AG20443 (cell line): ENCODE measurements around the gene ROR2.

Source experiments
- DNase-seq: peaks from one replicate; pipeline ENCODE4 v3.0.0; 2012; ENCODE audit warnings: low spot score, mixed read lengths

The ROR2 gene

DNA sequence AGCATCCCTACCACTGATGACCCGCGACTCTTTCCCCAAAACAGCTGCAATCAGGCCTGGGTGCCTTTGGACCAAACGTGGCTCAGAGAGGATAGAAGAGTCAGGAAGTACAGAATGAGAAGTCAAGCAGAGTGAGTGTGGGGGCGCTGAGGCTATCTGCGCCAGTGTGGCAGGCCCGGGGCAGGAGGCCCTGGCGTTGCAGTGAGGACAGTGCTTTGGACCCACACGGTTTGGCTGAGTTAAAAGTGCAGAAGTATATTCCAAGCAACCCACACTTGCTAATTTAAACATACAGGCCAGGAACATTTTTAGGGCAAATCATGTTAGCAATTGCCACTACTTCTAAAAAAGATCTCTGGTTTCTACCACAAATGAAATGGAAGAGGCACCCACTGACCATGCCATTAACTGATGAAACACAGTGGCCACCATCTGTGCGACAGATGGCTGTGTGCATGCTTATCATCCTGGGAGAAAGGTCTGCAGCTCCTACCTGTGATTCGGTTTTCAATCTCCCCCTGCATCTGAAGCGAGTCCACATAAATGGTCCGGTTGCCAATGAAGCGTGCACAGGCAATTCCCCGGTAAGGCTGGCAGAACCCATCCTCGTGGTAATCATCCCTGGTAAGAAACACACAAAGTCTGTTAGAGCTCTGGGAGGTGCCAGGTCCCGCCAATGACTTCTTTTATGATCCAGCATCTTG lies 213.0 kb downstream of the ROR2 start:
- DNase-seq, result no peak

DNA sequence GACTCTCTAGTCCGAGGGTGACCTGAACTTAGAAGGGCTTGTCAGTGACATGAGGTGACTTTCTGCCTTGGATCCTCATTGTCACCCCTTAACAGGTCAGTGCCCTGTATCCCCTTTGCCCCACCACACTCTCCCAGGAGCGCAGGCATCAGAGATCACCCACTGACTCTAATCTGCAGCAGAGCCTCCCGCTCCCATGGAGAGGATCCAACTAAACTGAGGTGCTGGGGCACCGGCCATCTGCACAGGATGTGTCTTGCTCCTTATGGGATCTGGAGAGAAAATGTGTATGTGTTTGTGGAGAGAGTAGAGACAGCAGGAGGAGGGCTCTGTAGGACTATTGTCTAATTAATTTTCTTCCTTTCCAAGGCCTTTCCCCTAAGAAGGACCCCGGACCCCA lies 213.7 kb downstream of the ROR2 start:
- DNase-seq, result no peak

DNA sequence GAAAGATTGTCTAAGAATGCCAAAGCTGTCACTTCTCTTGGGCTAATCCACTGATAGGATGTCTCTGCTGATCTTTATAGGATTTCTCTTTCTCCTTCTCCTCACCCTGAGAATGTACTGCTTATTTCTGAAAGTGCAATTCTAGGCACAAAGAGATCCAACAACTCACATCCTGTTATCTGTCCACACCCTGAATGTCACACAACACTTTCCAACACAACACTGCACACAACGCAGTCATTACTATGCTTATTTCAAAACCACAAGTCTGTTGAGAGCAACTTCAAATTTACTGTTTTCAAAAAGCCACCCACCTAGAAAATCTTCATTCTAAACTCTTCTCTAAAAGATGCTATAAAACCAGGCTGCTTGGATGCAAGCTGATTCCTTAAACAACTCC lies 215.0 kb downstream of the ROR2 start:
- no peak for DNase-seq

DNA sequence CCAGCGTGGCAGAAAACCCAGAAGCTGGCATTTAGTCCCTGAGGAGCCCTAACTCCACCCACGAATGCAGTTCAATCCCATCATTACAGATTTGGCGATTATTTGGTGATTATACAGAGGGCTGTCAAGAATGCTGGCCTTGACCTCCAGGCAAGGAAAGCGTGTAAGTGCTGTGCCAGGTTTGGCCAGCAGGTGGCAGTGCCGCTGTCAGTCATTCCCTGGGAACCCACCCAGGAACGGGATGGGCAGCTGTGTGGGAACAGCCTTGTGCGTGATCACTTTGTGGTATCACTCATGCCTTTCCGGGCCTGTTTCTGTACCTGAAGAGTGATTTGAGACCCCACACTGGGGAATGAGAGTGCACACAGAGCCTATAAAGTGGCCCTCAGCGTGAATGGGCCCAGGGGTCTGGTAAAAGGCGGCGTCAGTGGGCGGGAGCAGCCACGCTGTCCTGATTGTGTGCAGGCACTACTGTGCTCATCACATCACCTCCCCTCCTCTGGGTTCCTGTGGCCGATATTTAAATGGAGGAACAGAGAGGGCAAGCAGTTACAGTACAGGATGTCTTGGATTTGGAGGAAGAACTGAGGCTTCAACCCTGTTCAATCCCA lies 215.6 kb downstream of the ROR2 start:
- peak; percentile 88 for DNase-seq

DNA sequence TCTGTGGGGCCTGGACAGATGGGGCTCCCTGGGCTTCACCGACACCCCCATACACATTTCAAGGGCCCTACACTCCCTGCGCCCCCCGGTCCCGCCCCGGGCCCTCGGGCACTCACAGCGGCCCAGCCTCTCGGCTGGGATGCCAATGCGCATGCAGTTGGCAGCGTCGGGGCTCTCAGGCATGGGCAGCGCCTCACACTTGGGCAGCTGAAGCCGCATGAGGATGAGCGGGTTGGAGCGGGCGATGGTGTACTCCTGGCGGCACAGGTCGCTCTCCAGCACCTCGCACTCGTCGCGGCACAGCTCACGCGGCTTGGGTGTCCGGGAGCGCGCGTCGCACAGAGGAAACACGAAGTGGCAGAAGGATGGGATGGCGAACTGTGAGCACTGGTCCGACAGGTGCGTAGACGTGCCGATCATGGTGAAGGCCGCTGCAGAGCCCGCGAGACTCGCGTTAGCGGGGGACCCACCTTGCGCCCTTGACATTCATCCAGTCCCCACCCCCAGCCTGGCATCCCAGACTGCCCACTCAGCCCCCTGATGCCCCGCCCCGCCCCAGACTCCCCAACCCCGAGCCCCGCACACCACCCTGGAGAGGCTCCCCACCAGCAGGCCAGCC lies 216.9 kb downstream of the ROR2 start:
- no peak for DNase-seq

DNA sequence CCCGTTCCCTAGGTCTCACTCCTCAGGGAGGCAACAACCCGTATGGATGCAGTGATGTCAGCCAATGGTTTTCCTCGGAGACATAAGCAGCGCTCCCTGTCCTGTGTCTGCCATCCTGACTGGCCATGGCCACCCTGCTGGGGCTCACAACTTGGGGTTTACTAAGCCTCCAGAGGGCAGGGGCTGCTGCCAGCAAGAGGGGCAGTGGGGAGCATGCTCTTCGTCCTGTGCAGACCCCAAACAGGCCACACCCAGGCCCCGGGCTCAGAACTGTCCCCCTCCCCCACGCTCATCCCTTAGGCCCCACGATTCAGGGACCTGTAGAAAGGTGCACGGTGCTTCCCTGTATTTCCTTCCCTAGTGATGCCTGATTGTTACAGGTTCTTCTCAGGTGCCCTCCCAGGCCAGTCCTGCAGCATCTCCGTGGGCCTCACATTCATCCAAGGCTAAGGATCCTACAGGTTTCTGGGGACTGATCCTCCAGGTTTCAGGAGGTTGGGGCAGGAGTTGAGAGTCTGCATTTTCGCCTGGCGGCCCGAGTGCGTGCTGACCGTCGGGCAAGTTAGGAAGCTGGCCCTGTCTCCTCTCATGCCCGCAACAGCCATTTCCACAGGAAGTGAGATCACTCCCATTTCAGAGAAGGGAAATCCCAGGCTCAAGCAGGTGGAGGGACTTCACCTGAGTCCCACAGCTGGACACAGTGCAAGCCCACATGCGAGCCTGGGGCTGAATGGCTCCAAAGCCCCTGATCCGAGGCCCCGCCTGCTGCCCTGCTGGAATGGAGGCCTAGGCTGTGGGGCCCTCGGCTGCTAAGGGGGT lies 217.6 kb downstream of the ROR2 start:
- DNase-seq, result no peak

DNA sequence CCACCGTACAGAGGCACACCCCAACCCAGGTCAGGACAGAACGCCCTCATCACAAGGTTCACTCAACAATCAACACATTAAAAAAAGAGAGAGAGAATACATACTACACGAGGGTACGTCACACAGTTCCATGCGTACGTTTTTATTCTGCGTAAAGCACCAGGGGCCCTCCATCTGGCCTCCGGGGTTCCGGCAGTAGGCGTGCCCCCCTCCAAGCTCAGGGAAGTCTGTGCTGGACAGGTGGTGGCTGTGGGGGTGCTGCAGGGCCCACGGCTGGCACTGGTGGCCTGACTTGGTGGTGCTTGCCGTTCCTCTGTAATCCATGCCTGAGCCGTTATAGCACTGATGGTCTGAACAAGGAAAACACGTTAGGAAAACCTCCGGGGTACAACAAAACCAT lies 219.2 kb downstream of the ROR2 start:
- no peak for DNase-seq

DNA sequence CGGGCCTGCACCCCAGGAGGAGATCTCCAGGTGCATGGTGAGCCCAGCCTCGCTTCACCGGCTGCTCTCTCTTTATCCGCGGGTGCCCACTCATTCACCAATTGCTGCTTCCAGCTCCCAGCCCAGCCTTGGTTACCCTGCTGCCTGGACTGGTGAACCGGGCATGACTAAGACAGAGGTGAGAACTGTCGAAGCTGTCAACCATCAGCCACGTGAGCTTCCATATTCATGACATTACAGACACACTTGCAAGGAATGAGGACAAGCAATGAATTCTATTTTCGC lies 220.5 kb downstream of the ROR2 start:
- DNase-seq, result no peak

DNA sequence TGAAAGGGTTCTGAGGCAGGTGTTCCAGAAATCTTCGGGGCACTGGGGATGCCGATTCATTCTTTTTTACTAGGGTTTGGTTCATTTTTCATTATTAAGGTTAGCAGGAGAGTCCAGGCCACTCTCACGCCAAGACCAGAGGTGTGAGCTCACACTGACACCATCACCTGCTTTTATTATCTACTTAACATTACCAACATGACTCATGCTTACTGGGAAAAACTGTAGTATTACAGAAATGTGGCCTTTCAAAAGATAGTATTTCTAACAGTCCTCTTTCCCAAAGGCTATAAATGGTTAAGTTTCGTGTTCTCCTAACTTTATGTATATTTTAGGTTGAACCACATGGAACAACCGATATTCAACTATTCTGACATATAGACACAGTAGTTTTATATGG lies 222.1 kb downstream of the ROR2 start:
- no peak for DNase-seq

DNA sequence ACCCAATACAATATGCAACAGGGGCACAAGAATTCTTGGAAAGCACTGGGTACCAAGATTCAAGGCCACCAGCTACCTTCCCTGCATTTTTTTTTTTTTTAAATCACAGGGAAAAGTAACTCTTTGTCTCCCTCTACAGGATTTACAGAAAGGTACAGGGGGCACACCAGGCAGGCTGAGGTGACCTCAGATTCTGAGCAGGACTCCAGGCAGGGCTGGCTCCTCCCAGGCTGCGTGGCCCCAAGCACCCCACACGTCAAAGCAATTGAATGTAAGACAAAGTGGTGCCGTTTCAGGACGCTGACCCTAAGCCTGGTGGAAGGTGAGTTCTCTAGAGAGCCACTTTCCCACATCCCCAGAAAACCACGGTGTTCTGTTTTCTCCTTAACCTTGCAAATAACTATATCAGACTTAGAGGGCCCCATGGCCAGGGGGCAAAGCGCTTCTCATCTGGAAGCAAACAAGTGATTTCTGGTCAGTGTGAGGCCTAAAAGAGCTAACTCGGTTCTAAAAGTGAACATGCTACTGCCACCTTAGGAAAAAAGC lies 222.6 kb downstream of the ROR2 start:
- peak; percentile 85 for DNase-seq

DNA sequence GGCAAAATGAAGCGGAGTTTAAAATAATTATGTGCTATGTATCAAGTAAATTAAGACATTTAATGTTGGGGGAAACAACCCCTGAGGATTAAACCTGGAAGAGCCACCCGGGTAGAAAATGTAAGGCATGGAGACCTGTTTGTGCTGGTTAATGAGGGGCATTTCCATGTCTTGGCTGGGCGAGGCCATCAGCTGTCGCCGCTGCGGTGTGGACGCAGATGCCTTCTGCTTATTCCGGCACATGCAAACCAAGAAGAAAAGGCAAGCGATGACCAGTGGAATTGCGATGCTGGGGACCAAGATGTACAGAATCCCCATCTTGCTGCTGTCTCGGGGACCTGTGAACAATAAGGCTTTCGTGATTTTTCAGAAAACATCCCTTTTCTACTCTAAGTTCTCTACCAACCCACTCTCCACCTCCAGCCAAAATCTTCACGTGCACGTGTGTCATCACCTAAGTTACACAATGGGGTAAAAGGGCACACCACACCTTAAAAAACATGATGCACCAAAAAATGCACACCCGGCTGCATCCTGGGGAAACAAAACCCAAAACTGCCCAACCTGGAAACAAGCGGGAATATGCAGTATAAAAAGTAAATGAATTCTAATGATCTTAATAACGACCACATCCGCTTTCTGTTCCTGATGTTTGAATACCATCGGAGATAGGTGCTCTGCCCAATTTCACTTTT lies 223.5 kb downstream of the ROR2 start:
- no peak for DNase-seq

DNA sequence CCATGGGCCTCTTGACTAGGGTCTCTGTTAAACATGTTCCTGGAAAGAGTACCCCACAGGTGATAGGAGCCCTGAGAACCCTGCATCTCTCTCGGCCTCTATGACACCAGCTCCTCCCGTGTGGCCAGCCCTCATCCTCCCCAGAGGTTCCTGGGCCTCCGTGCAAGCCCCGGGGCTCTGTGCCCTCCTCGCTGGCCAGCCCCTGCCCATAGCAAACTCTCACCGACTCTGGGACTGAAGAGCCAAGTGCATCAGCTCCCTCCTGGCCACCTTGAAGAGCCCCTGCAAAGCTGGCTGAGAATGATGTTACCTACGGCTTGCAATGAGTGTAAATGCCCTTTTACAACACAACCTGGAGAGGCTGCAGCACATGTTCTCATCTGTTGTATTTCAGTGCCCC lies 224.4 kb downstream of the ROR2 start:
- DNase-seq, result no peak

DNA sequence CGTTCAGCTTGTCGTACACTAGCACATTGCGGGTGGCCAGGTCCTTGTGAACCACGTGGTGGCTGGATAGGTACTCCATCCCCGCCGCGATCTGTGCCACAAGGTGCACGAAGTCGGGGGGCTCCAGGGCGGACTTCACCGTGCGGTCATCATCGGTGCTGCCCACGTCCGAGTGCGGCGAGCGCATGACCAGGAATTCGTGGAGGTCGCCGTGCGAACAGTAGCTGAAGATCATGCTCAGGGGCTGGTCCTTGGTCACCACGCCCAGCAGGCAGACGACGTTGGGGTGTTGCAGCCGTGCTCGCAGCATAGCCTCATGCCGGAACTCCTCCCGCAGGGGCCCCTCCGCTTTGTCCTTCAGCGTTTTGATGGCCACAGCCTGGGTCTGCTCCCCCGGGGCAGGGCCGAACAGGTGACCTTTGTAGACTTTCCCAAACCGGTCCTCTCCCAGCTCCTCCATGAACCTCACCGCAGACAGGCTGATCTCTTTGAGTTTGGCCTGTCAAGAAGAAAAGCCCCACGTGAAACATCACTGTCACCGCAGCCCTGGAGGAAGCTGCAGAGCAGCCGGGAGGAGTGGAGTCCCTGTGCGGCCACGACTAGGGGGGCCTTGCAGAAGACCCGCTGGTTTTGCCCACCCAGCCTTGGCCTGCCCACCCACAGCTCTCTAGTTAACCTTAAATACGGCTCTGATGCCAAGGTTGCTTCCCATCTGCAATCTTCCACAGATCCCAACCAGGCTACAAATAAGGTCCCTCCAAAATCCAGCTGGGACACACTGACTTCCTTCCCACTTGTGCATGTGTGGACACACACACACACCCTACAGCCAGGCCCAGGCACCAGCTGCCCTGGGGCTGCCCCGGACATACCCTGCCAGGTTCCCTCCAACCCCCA lies 225.2 kb downstream of the ROR2 start:
- no peak for DNase-seq

DNA sequence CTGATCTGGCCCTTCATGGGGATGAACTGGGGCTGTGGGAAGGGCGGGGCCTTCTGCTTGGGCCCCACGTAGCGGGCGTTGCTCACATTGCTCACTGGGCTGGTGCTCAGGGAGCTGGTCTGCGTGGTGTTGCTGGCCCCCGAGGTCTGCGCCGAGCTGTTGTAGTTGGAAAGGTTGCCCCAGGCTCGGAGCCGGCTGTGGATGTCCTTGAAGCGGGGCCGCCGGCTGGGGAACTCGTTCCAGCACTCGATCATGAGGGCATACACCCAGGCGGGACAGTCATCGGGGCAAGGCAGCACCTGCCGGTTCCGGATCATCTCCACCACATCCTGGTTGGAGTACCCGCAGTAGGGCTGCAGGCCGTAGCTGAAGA lies 226.0 kb downstream of the ROR2 start:
- DNase-seq, result no peak

DNA sequence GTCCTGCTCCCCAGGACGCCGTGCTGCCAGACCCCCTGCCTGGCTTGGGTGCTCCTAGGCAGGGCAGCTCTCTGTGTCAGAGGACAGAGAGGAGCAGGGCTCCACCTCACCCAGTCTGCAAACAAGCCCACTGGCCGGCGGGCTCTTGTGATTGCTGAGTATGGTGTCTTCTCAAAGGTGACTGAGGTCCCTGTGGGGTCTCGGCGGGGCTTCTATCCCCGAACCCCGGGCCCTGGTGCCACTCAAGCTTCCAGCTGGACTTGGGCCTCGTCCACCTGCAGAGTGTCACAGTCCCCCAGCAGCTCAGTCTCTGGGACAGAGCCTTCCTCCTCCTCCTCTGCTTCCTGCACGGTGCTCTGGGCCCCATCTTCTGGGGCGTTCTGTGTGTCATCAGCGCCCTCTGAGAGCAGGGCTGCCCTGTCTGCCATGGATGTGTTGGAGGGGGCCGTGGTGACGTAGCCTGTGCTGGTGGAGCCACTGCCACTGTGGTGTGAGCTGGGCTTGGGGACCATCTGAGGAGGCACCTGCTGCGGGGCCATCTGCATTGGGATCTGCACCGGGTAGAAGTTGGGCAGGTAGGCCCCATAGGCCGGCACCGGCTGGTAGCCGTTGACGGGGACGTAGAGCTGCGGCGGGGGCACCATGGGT lies 226.5 kb downstream of the ROR2 start:
- no peak for DNase-seq

DNA sequence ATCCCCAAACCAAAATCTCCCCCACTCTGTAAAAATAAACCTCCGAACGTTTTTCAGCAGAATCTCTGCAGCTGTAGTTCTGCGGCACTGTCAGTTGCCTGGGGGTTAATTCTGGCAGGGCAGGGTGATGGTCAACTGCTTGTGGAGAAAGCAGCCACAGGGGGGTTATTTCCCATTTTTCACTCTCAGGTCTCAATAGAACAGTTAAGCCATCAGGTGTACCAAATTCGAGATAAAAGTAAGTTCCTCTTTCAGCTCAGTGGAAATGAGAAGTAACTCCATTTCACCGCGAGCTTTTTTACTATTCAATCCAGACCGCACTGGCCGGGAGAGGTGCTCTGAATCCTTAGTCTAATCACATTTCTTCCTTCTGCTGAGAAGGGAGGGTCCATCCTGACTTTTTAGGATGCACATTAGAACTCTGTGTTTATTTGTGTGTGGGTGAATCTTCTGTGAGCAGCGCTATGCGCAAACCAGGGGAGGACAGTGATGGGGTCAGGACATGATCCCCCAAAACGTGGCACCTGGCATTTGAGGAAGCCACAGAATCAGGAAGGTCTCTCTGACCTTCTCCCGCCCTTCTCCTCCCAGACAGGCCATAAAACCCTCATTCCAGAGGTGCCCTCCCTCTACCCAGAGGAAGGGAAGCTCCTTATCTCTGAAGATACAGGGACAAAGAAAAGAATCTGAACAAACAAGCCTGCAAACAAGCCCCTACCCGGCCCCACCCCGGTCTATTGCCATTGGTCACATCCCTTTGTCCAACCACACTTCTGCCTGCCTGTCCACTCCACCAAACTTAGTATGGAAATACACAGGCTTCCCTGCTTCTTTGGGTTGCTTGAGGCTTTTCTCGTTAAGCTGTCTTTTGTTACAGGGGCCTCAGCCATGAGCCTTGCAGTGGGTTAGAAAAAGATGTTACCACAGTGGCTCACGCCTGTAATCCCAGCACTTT lies 229.0 kb downstream of the ROR2 start:
- DNase-seq, result no peak

DNA sequence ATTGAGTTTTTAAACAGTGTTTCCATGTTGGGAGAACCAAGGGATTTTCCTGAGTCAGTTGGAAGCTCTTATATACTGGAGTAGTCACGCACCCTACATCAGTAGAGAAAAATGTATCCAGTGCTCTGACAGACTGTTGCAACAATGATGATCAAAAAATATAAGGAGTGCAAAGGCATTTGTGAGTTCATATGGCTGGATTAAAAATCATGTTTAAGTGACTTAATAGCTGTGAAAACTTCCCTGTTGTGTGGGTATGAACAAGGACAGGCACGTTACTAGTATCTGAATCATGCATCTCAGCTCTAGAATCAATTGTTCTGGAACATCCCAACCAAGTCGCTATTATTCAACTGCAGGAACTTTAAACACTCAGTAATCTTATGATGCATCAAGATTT lies 229.7 kb downstream of the ROR2 start:
- DNase-seq, result no peak

DNA sequence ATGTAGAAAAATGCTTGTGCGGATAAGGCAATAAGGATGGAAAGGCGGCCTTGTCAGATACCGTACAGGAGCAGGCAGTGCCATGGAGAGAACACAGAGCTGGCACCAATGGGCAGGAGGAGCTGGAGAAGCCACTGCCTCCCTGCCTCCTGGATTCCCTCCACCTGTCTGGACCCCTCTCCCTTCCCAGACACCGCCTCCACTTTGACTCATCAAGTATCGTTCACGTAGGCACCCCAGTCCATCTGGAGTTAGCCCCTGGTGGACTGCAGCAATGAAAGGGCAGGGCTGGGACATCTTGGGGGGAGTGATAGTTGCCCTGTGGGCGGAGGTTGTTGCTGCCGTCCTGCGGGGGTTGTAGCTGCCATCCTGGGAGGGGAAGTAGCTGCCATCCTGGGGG lies 232.0 kb downstream of the ROR2 start:
- DNase-seq, result no peak

DNA sequence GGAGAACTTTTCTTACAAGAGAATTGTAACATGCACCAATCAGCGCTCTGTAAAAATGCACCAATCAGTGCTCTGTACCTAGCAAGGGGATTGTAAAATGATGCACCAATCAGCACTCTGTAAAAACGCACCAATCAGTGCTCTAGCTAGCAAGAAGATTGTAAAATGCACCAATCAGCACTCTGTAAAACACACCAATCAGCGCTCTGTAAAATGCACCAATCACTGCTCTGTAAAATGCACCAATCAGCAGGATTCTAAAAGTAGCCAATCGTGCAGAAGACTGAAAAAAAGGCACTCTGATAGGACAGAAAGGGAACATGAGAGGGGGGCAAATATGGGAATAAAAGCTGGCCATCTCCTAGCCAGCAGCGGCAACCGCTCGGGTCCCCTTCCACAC lies 233.2 kb downstream of the ROR2 start:
- DNase-seq, result no peak

DNA sequence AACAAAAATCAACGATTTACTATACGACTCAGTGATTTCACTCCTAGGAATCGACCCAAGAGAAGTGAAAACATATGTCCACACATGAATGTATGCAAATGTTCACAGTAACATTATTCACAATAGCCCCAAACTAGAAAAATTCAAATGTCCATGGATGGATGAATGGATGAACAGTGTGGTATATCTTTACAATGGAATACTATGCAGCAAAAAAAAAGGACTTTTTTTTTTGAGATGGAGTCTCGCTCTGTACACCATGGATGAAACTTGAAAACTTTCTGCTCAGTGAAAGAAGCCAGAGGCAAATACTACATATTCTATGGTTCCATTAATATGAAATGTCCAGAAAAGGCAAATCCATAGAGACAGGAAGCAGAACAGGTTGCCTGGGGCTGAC lies 233.8 kb downstream of the ROR2 start:
- no peak for DNase-seq
